RWPE2 (cell line): ENCODE data around the gene CACNB2.

Experiments
- ATAC-seq: fragments of 200-7000 bp; cut with Tn5 transposase; 3 replicates; pipeline ENCODE4 v1.9.1; 2021; ENCODE audit warnings: low read depth
- DNase-seq: peaks from one replicate; pipeline ENCODE4 v3.0.0-alpha.2; 2020; ENCODE audit warnings: low spot score
- H3K27ac ChIP-seq: fragments of 450-650 bp; 2 replicates; pipeline ENCODE4 v1.5.1; 2017; ENCODE audit warnings: mild to moderate bottlenecking; ENCODE audit not compliant: poor library complexity, severe bottlenecking
- H3K27me3 ChIP-seq: fragments of 250-450 bp; sonication (Bioruptor Pico); 2 replicates; pipeline ENCODE4 v1.5.1; 2021; ENCODE audit warnings: mild to moderate bottlenecking, moderate library complexity; ENCODE audit not compliant: insufficient read depth, poor library complexity, severe bottlenecking
- H3K36me3 ChIP-seq: fragments of 250-450 bp; sonication (Bioruptor Pico); 2 replicates; pipeline ENCODE4 v1.5.1; 2020; ENCODE audit warnings: low read depth, mild to moderate bottlenecking, moderate library complexity
- H3K4me1 ChIP-seq: fragments of 250-450 bp; sonication (Bioruptor Pico); 2 replicates; pipeline ENCODE4 v1.5.1; 2021; ENCODE audit warnings: mild to moderate bottlenecking, moderate library complexity; ENCODE audit not compliant: insufficient read depth, poor library complexity, severe bottlenecking
- H3K4me3 ChIP-seq: fragments of 250-450 bp; sonication (Bioruptor Pico); 2 replicates; pipeline ENCODE4 v1.5.1; 2021; ENCODE audit warnings: mild to moderate bottlenecking, moderate library complexity; ENCODE audit not compliant: severe bottlenecking
- H3K9me3 ChIP-seq: fragments of 250-450 bp; sonication (Bioruptor Pico); 2 replicates; pipeline ENCODE4 v1.5.1; 2021; ENCODE audit warnings: mild to moderate bottlenecking, moderate library complexity; ENCODE audit not compliant: severe bottlenecking
- TF ChIP-seq, protein P1 (sequence below): fragments of 450-650 bp; IDR thresholded peaks from one replicate; pipeline ENCODE4 v1.5.1; 2017; ENCODE audit warnings: mild to moderate bottlenecking, moderate library complexity; ENCODE audit not compliant: poor library complexity, severe bottlenecking

CACNB2 gene

DNA sequence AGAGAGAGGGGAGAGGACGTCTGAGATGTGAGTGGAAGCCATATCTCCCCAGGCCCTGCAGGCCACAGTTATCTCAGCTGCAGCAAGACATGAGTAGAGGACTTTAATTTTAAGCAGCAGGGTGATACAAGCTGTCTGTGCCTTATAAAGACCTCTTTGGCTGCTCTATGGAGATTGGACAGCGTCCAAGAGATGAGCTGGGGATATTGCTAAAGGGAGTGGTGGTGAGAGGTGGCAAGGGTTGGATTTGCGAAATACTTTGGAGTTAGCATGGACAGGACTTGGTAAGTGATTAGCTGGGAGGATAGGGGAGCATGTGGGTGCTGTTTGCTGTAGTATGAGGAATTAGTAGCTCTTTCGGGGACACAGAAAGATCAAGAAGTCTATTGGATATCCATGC is 191.8 kb downstream of the CACNB2 start:
- ATAC-seq: no peak

DNA sequence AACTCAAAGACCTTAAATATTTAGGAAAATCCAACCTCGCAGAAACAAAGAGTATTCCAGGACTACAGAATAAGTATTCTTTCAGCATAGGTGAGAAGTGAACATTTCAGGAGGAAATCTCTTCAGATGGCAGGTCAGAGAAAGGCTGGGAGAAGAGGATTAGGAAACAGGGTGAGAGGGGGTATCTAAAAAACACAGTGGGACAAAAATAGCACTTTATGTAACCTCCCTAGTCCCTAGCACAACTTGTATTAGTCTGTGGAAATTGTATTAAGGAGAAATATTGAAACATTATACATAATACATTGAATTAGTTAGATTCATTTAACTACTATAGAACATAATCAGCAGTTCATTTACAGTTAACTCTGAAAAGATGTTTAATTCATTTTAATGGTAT is 192.3 kb downstream of the CACNB2 start:
- H3K36me3 ChIP-seq: no peaks in the 10 kb centered on the region
- H3K27ac ChIP-seq: no peak overlapping the region
- ATAC-seq (no peak), DNase-seq (no peak)
- no peaks in the 10 kb centered on the region for H3K4me1 ChIP-seq
- H3K9me3 ChIP-seq: no peaks in the 10 kb centered on the region
- no peak overlapping the region for H3K4me3 ChIP-seq
- TF ChIP-seq, protein P1, sequence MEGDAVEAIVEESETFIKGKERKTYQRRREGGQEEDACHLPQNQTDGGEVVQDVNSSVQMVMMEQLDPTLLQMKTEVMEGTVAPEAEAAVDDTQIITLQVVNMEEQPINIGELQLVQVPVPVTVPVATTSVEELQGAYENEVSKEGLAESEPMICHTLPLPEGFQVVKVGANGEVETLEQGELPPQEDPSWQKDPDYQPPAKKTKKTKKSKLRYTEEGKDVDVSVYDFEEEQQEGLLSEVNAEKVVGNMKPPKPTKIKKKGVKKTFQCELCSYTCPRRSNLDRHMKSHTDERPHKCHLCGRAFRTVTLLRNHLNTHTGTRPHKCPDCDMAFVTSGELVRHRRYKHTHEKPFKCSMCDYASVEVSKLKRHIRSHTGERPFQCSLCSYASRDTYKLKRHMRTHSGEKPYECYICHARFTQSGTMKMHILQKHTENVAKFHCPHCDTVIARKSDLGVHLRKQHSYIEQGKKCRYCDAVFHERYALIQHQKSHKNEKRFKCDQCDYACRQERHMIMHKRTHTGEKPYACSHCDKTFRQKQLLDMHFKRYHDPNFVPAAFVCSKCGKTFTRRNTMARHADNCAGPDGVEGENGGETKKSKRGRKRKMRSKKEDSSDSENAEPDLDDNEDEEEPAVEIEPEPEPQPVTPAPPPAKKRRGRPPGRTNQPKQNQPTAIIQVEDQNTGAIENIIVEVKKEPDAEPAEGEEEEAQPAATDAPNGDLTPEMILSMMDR: no peak
- no peaks in the 10 kb centered on the region for H3K27me3 ChIP-seq

More for the DNA sequence above, 191.8 kb downstream of the CACNB2 start:
- no peaks in the 10 kb centered on the region for H3K9me3 ChIP-seq
- no peaks in the 10 kb centered on the region for H3K36me3 ChIP-seq
- DNase-seq: no peak
- H3K4me1 ChIP-seq: no peaks in the 10 kb centered on the region
- no peaks in the 10 kb centered on the region for H3K27me3 ChIP-seq
- no peak overlapping the region for H3K4me3 ChIP-seq
- no peak overlapping the region for H3K27ac ChIP-seq
- TF ChIP-seq, protein P1: no peak

DNA sequence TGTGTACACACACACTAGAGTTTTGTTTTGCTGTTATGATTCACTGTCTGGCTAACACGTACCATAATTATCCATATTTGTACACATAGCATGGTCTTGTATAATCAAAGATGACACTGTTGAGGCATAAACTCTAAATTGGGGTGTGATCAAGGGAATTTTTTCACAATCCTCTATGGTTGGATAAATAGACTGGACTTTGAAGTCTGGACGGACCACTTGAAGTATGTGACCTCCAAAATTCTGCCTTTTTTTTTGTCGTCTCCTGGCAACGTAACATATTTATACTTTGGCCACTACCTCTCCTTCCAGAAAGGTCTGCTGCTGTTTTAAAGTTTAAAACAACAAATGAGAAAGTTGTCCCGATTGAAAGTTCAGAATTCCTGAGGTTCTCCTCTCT is 193.4 kb downstream of the CACNB2 start:
- no peaks in the 10 kb centered on the region for H3K27me3 ChIP-seq
- no peaks in the 10 kb centered on the region for H3K36me3 ChIP-seq
- no peak for DNase-seq
- no peak overlapping the region for H3K27ac ChIP-seq
- no peak for ATAC-seq
- no peaks in the 10 kb centered on the region for H3K4me1 ChIP-seq
- TF ChIP-seq, protein P1: no peak
- no peak overlapping the region for H3K4me3 ChIP-seq
- no peaks in the 10 kb centered on the region for H3K9me3 ChIP-seq

DNA sequence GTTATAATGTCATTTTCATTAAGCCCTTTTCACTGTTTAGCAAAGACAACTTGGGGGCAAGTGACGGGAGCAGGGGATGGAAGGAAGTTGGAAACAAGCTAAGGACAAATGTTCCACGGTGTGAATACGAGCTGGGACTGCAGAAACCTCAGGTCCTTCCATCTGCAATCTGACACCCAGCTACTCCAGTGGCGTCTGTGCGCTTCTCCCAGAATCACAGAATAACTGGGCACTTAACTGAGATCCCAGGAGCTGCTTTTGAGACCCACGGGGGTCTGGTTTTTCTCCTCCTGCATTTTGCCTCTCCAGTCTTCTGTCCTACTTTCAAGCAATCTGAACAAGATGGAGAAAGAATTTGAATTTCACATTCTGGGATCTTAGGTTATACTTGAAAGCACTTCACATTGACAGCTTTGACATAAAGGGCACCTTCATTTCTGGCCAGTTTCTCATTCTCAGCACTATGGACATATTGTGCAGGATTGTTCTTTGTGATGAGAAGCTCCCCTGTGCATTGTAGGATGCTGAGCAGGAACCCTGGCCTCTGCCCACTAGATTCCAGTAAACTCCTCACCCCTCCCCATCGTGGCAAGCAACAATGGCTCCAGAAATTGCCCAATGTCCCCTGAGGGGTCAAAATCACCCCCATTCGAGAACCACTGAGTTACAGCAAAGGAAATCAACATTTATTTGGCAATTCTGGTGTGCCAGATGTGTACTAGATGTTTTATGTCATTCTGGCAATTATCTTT is 194.1 kb downstream of the CACNB2 start:
- DNase-seq: no peak
- TF ChIP-seq, protein P1: no peak
- no peaks in the 10 kb centered on the region for H3K27me3 ChIP-seq
- H3K4me1 ChIP-seq: no peaks in the 10 kb centered on the region
- no peak for ATAC-seq
- H3K9me3 ChIP-seq: no peaks in the 10 kb centered on the region
- H3K4me3 ChIP-seq: no peak overlapping the region
- no peaks in the 10 kb centered on the region for H3K36me3 ChIP-seq
- no peak overlapping the region for H3K27ac ChIP-seq

DNA sequence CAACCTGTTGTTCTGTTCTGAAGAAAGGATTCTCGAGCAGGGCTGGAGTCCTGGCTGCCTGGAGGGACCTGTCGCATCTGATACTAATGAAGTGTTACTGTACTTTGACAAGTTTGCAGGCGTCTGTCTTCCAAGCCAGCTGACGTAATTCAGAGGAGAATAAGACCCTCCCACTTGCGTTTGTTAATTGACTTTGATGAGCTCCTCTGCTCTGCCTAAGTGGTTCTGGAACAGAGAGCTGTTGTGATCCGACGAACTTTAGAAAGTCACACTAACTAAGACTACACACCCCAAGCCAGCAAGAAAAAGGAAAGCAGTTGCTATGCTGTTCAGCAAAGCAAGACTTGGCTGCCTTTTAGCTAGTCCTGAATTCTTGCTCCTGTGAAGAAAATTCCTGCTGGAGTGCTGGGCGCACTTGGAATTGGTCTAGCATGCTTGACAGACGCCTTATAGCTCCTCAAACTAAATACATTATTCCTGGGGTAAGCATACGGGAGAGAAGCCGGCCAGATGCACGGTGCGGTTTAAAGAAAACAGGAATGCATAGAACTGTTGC is 200.3 kb downstream of the CACNB2 start:
- Histone ChIP-seq H3K27ac (no peak overlapping the region), H3K4me3 (no peak overlapping the region)
- no peak for DNase-seq

More for the DNA sequence above, 200.3 kb downstream of the CACNB2 start:
- TF ChIP-seq, protein P1: no peak
- H3K27me3 ChIP-seq: peaks cover 19% of the 10 kb centered on the region
- H3K9me3 ChIP-seq: no peaks in the 10 kb centered on the region
- peak; percentile 42; the same call in 2 of the 3 replicates for ATAC-seq
- H3K4me1 ChIP-seq: no peaks in the 10 kb centered on the region
- no peaks in the 10 kb centered on the region for H3K36me3 ChIP-seq
